ENCODE data around the gene CSNK2B.

- no peak for TF ChIP-seq CTCF (conservative IDR thresholded peaks at IDR 0.05)
- TF ChIP-seq EZH2 (IDR thresholded peaks at IDR 0.05; ENCODE audit: low read depth), result no peak
These were observed 26.4 kb upstream of the CSNK2B start for GRCh38 chr6:31639449-31639861.
